OCI-LY1 (cell line): ENCODE data around the gene POPDC3.

Source experiments
- EZH2 ChIP-seq: fragments of 200-600 bp; sonication (generic), shearing (Covaris generic); IDR thresholded peaks from 2 replicates; pipeline ENCODE4 v1.8.0; 2017; ENCODE audit warnings: borderline replicate concordance, mixed run types, mild to moderate bottlenecking, antibody characterized with exemption, low read length, moderate library complexity, mixed read lengths
- TF ChIP-seq, protein P1 (sequence below): fragments of 200-600 bp; sonication (generic), shearing (Covaris generic); IDR thresholded peaks from 2 replicates; pipeline ENCODE4 v1.5.1; 2017; ENCODE audit warnings: mild to moderate bottlenecking, antibody characterized with exemption, low read length, moderate library complexity, mixed read lengths

GRCh38 chr6:105220186-105220585, 40.4 kb upstream of the POPDC3 start:
- TF ChIP-seq, protein P1, sequence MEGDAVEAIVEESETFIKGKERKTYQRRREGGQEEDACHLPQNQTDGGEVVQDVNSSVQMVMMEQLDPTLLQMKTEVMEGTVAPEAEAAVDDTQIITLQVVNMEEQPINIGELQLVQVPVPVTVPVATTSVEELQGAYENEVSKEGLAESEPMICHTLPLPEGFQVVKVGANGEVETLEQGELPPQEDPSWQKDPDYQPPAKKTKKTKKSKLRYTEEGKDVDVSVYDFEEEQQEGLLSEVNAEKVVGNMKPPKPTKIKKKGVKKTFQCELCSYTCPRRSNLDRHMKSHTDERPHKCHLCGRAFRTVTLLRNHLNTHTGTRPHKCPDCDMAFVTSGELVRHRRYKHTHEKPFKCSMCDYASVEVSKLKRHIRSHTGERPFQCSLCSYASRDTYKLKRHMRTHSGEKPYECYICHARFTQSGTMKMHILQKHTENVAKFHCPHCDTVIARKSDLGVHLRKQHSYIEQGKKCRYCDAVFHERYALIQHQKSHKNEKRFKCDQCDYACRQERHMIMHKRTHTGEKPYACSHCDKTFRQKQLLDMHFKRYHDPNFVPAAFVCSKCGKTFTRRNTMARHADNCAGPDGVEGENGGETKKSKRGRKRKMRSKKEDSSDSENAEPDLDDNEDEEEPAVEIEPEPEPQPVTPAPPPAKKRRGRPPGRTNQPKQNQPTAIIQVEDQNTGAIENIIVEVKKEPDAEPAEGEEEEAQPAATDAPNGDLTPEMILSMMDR = no peak
- TF ChIP-seq EZH2 = no peak
